Memory B cell (primary cell): ENCODE data around the gene ITFG2.
A peak's percentile ranks its signal among the peaks of the same experiment; 100 is the strongest.

Experiments
- ATAC-seq: fragments of 150-1000 bp; cut with Tn5 transposase; 2 replicates; pipeline ENCODE4 v1.10.0; 2021; ENCODE audit warnings: low read depth, mild to moderate bottlenecking, moderate library complexity
- DNase-seq, 2 donors: peaks; one replicate each; pipeline ENCODE4 v3.0.0; 2022; ENCODE audit warnings: low spot score in 2 of 2
- H3K27ac Mint-ChIP-seq: one replicate; pipeline ENCODE4 v1.8.0; 2022; ENCODE audit warnings: mild to moderate bottlenecking, moderate library complexity, mixed read lengths
- H3K27me3 Mint-ChIP-seq: one replicate; pipeline ENCODE4 v1.8.0; 2022; ENCODE audit warnings: mixed read lengths
- H3K36me3 Mint-ChIP-seq: one replicate; pipeline ENCODE4 v1.8.0; 2022; ENCODE audit warnings: mild to moderate bottlenecking, mixed read lengths
- H3K4me1 Mint-ChIP-seq: one replicate; pipeline ENCODE4 v1.8.0; 2022; ENCODE audit warnings: mixed read lengths
- H3K4me3 Mint-ChIP-seq: one replicate; pipeline ENCODE4 v1.8.0; 2022; ENCODE audit warnings: mild to moderate bottlenecking, moderate library complexity, mixed read lengths
- H3K9me3 Mint-ChIP-seq: one replicate; pipeline ENCODE4 v1.8.0; 2022; ENCODE audit warnings: mixed read lengths

The ITFG2 gene

DNA sequence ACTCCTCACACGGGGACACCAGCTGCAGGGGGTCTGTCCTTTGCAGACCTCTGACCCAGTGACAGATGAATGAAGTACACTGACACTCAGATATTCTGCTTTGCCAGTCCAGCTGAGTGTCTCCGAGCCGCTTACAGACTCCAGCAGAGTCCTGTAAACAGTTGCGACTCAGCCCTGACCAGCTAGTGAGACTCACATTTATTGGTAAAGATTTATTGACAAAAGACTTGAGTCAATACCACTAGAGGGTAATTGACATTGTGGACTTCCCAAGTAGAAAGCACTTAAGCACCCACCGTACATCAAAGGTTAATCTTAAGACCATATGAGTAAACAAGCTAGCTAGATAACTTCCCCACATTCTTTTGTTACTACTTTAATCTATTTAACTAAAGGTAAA, 27.5 kb upstream of the ITFG2 start:
- H3K4me1 Mint-ChIP-seq: peaks cover 11% of the 10 kb centered on the region
- peaks cover 23% of the 10 kb centered on the region for H3K27me3 Mint-ChIP-seq
- no peak overlapping the region for H3K27ac Mint-ChIP-seq
- H3K4me3 Mint-ChIP-seq: no peak overlapping the region
- no peaks in the 10 kb centered on the region for H3K36me3 Mint-ChIP-seq
- ATAC-seq (no peak), DNase-seq (no peak)
- H3K9me3 Mint-ChIP-seq: no peaks in the 10 kb centered on the region

GRCh38 chr12:2791089-2791488, 21.4 kb upstream of the ITFG2 start:
- no peaks in the 10 kb centered on the region for H3K27me3 Mint-ChIP-seq
- DNase-seq: no peak
- H3K36me3 Mint-ChIP-seq: no peaks in the 10 kb centered on the region
- no peak overlapping the region for H3K4me3 Mint-ChIP-seq
- H3K27ac Mint-ChIP-seq: no peak overlapping the region
- no peaks in the 10 kb centered on the region for H3K9me3 Mint-ChIP-seq
- no peak for ATAC-seq
- H3K4me1 Mint-ChIP-seq: peaks cover 6% of the 10 kb centered on the region

GRCh38 chr12:2792671-2793500, 19.6 kb upstream of the ITFG2 start:
- no peak for DNase-seq
- ATAC-seq: no peak
- Mint-ChIP-seq H3K27me3 (no peaks in the 10 kb centered on the region), H3K4me1 (peaks cover 18% of the 10 kb centered on the region), H3K9me3 (no peaks in the 10 kb centered on the region), H3K4me3 (peak overlapping the region; percentile 88), H3K36me3 (no peaks in the 10 kb centered on the region), H3K27ac (no peak overlapping the region)

GRCh38 chr12:2793561-2793960, 18.9 kb upstream of the ITFG2 start:
- H3K27ac Mint-ChIP-seq: no peak overlapping the region
- ATAC-seq (no peak), DNase-seq (no peak)
- no peaks in the 10 kb centered on the region for H3K9me3 Mint-ChIP-seq
- H3K4me1 Mint-ChIP-seq: peaks cover 18% of the 10 kb centered on the region
- H3K27me3 Mint-ChIP-seq: no peaks in the 10 kb centered on the region
- peaks cover 3% of the 10 kb centered on the region for H3K36me3 Mint-ChIP-seq
- H3K4me3 Mint-ChIP-seq: peak overlapping the region; percentile 88

GRCh38 chr12:2794191-2794735, 18.2 kb upstream of the ITFG2 start:
- peaks cover 7% of the 10 kb centered on the region for H3K36me3 Mint-ChIP-seq
- peaks cover 18% of the 10 kb centered on the region for H3K4me1 Mint-ChIP-seq
- H3K27me3 Mint-ChIP-seq: no peaks in the 10 kb centered on the region
- peak in 1 of 2 donors; percentile 43 for DNase-seq
- no peaks in the 10 kb centered on the region for H3K9me3 Mint-ChIP-seq
- peak overlapping the region; percentile 88 for H3K4me3 Mint-ChIP-seq
- ATAC-seq: no peak
- H3K27ac Mint-ChIP-seq: no peak overlapping the region

- Mint-ChIP-seq H3K27ac (no peak within 1 kb of the TSS), H3K4me1 (peaks cover 18% of the 10 kb centered on the region), H3K9me3 (no peaks in the 10 kb centered on the region), H3K27me3 (no peaks in the 10 kb centered on the region), H3K4me3 (peak within 1 kb of the TSS; percentile 90), H3K36me3 (peaks cover 11% of the 10 kb centered on the region)
- ATAC-seq (peak; percentile 89), DNase-seq (peak; percentile 77 to 84)
These were observed 17.7 kb upstream of the ITFG2 start, which contains the start of gene FKBP4 for GRCh38 chr12:2794736-2795289. Gene FKBP4, plus strand, starts transcription at chr12:2794970. Its CDS starts 170 bp downstream, at chr12:2795140.

DNA sequence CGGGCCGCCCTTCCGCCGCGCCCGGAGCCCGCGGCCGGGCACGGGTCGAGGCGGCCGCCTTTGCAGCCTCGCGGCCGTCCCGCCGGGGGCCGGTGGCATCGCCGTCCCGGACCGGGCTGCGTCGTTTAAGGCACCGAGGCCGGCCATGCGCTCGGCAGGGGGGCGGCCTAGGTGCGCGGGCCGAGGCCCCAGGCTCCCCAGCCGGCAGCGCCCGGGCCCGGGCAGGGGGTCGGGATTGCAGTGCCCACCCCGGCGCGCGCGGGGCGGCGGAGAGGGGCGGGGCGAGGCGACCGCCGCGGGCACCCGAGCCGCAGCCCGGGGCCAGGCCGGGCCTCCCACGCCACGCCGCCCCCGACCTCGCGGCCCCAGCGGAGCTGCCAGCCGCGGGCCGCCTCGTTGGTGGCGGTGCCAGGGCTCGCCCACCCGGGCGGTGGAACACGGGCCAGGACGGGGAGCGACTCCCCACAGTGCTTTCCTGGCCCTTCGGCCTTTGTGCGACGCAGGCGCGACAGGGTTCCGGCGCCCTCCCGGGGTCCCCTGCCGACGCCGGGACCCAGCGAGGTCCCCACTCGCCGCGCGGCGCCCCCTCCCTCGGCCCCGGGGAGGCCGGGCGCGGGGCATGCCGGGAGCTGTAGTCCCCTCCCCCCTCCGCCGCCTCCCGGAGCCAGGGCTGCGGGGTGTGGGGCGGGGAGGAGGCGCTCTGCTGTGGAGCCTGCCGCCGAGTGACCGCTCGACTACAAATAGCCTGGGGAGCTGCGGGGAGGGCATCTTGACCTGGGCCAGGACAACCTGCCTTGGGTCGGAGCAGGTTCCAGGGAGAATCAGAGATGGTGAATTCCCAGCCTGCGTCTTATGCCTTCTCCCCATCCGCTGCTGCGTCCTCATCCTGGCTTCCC, 16.9 kb upstream of the ITFG2 start:
- H3K27me3 Mint-ChIP-seq: no peaks in the 10 kb centered on the region
- H3K36me3 Mint-ChIP-seq: peaks cover 17% of the 10 kb centered on the region
- peak overlapping the region; percentile 90 for H3K4me3 Mint-ChIP-seq
- ATAC-seq: peak; percentile 68
- H3K4me1 Mint-ChIP-seq: peaks cover 18% of the 10 kb centered on the region
- H3K9me3 Mint-ChIP-seq: no peaks in the 10 kb centered on the region
- peak; percentile 64 to 78 for DNase-seq
- H3K27ac Mint-ChIP-seq: peak overlapping the region; percentile 86

GRCh38 chr12:2796187-2796666, 16.2 kb upstream of the ITFG2 start:
- Mint-ChIP-seq H3K4me3 (peak overlapping the region; percentile 90), H3K4me1 (peaks cover 18% of the 10 kb centered on the region), H3K27ac (peak overlapping the region; percentile 86), H3K27me3 (no peaks in the 10 kb centered on the region), H3K9me3 (no peaks in the 10 kb centered on the region), H3K36me3 (peaks cover 17% of the 10 kb centered on the region)
- no peak for ATAC-seq
- DNase-seq: no peak

DNA sequence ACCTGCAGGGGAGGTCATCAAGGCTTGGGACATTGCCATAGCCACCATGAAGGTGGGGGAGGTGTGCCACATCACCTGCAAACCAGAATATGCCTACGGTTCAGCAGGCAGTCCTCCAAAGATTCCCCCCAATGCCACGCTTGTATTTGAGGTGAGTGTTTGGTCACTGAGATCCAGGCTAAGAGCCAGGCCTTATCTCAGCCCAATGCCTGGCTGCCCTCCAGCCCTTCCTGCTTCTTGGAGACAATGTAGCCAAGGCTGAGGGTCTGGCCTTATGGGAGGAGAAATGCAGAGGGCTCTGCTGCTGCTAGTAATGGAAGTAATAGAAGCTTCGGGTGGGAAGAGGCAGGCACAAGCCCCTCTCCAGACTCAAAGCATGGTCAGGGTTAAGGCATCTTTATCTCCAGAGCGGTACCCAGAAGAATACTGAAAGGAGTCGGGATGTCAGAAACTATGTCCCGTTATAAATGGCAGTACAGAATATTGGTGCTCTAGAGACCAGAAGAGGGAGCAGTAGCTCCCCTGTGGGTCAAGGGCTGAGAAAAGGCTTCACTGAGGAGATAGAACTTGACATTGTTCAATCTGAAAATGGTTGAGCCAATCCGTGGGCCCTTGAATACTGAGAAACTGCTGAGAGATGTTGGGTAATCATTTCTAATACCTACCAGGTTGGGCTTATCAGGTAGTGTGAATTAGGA, 14.6 kb upstream of the ITFG2 start:
- ATAC-seq (no peak), DNase-seq (no peak)
- Mint-ChIP-seq H3K27ac (no peak overlapping the region), H3K27me3 (no peaks in the 10 kb centered on the region), H3K4me3 (peak overlapping the region; percentile 66), H3K9me3 (no peaks in the 10 kb centered on the region), H3K4me1 (peaks cover 15% of the 10 kb centered on the region), H3K36me3 (peaks cover 24% of the 10 kb centered on the region)

GRCh38 chr12:2800046-2800570, 12.4 kb upstream of the ITFG2 start:
- Mint-ChIP-seq H3K27me3 (no peaks in the 10 kb centered on the region), H3K27ac (peak overlapping the region; percentile 45), H3K4me1 (peaks cover 16% of the 10 kb centered on the region), H3K9me3 (no peaks in the 10 kb centered on the region), H3K36me3 (peaks cover 28% of the 10 kb centered on the region), H3K4me3 (no peak overlapping the region)
- no peak for ATAC-seq
- no peak for DNase-seq

DNA sequence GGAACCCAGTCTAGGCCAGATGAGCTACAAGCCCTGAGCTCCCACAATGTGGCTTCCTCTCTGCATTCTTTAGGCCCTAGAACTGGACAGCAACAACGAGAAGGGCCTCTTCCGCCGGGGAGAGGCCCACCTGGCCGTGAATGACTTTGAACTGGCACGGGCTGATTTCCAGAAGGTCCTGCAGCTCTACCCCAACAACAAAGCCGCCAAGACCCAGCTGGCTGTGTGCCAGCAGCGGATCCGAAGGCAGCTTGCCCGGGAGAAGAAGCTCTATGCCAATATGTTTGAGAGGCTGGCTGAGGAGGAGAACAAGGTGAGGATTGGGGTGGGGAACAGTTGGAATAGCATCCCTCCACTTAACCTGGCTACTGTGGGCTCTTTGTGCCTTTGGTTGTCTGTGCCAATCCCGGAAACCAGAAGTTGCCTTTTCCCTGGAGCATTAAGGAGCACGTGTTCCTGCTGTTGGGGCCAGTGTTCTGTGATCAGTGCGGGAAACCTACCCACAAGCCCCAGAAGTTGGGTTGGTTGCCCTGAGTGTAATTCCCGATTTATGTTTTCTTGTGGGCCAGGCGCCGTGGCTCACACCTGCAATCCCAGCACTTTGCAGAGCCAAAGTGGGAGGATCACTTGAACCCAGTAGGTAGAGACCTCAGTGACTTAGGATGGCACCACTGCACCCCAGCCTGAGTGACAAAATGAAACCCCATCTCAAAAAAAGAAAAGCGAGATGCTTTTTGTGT, 11.3 kb upstream of the ITFG2 start:
- ATAC-seq (no peak), DNase-seq (no peak)
- H3K27me3 Mint-ChIP-seq: no peaks in the 10 kb centered on the region
- H3K9me3 Mint-ChIP-seq: no peaks in the 10 kb centered on the region
- peaks cover 31% of the 10 kb centered on the region for H3K36me3 Mint-ChIP-seq
- H3K4me1 Mint-ChIP-seq: peaks cover 14% of the 10 kb centered on the region
- H3K4me3 Mint-ChIP-seq: no peak overlapping the region
- peak overlapping the region; percentile 38 for H3K27ac Mint-ChIP-seq

DNA sequence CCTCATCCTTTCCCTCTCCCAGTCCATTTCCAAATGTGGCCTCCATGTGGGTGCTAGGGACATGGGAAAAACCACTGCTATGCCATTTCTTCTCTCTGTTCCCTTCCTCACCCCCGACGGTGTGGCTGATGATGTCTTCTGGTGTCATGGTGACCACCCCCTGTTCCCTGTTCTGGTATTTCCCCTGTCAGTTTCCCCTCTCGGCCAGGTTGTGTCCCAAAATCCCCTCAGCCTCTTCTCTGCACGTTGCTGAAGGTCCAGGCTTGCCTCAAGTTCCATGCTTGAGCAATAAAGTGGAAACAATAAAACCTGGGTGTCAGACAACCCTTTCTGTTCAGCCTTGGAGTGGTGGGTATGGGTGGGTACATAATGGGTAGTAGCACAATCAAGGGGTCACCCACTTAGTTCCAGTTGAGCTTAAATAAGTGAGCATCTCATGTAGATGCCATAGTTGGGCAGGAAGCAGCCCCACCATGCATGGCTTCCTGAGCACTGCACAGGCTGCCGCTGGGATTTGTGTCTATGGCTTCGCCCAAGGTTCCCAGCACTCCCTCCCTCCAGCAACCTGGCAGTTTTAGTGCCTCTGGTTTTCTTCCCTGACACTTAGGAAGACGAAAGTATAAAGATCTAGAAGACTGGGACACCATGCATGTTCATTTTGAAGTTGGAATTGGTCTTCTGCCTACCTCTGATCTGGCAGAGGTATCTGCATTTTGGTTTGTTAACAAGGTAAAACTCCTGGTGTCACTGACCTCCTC, 8.7 kb upstream of the ITFG2 start:
- H3K9me3 Mint-ChIP-seq: no peaks in the 10 kb centered on the region
- no peak for DNase-seq
- peaks cover 27% of the 10 kb centered on the region for H3K36me3 Mint-ChIP-seq
- no peak for ATAC-seq
- H3K27ac Mint-ChIP-seq: peak overlapping the region; percentile 73
- H3K27me3 Mint-ChIP-seq: no peaks in the 10 kb centered on the region
- H3K4me1 Mint-ChIP-seq: peaks cover 2% of the 10 kb centered on the region
- H3K4me3 Mint-ChIP-seq: no peak overlapping the region
